ENCODE data around the gene OPRM1.
A peak's percentile ranks its signal among the peaks of the same experiment; 100 is the strongest.

OPRM1 gene

DNA sequence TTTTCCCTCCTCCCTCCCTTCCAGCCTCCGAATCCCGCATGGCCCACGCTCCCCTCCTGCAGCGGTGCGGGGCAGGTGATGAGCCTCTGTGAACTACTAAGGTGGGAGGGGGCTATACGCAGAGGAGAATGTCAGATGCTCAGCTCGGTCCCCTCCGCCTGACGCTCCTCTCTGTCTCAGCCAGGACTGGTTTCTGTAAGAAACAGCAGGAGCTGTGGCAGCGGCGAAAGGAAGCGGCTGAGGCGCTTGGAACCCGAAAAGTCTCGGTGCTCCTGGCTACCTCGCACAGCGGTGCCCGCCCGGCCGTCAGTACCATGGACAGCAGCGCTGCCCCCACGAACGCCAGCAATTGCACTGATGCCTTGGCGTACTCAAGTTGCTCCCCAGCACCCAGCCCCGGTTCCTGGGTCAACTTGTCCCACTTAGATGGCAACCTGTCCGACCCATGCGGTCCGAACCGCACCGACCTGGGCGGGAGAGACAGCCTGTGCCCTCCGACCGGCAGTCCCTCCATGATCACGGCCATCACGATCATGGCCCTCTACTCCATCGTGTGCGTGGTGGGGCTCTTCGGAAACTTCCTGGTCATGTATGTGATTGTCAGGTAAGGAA lies at the start of gene OPRM1:
OPRM1 (plus strand) TSS at position 10 of the 612 bp plus-strand sequence; CDS start at position 315, 305 bp downstream.
- H3K27me3 ChIP-seq (ENCODE audit: insufficient read depth, insufficient read length) = peaks cover 16% of the 10 kb centered on the region
- peak; percentile 77 for DNase-seq (ENCODE audit: low read depth, low spot score)
- no peaks in the 10 kb centered on the region for H3K4me1 ChIP-seq (ENCODE audit: insufficient read depth, insufficient read length)
- no peaks in the 10 kb centered on the region for H3K9me3 ChIP-seq (ENCODE audit: insufficient read depth, low read length)
- peak within 1 kb of the TSS; percentile 32 for H3K4me3 ChIP-seq (ENCODE audit: insufficient read length, low read depth)
- H3K9ac ChIP-seq (ENCODE audit: insufficient read length, low read depth) = no peak within 1 kb of the TSS
- H3K36me3 ChIP-seq (ENCODE audit: insufficient read depth, insufficient read length, low read length) = no peaks in the 10 kb centered on the region
- TF ChIP-seq YY1 (IDR thresholded peaks at IDR 0.05; ENCODE audit: insufficient read depth, insufficient read length) = no peak
- TF ChIP-seq ZNF274 (IDR thresholded peaks at IDR 0.05; ENCODE audit: low read depth, low read length) = no peak
- TF ChIP-seq SUZ12 (IDR thresholded peaks at IDR 0.05; ENCODE audit: extremely low read depth, insufficient read depth, insufficient read length) = no peak

DNA sequence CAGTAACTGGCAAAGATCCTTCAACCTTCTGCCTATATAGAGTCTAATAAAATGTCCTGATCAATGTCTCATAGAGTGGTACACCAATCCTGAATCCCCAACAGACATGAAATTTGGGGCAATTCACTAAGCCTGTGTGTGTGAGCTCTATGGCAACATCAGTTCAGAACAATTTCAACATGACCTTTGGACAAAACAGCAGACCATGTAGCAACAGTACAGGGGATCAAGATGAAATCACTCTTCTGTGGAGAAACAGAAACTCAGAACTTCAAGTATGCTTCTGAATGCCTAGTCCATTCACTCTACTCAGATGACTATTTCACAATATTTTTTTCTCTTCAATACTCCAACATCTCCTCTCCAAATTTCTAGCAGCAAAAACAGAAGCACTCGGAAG lies 49.1 kb upstream of the OPRM1 start:
- Histone ChIP-seq H3K4me1 (ENCODE audit: insufficient read depth, insufficient read length) (no peaks in the 10 kb centered on the region), H3K36me3 (ENCODE audit: insufficient read depth, insufficient read length, low read length) (no peaks in the 10 kb centered on the region), H3K9me3 (ENCODE audit: insufficient read depth, low read length) (no peaks in the 10 kb centered on the region), H3K9ac (ENCODE audit: insufficient read length, low read depth) (no peak overlapping the region), H3K27me3 (ENCODE audit: insufficient read depth, insufficient read length) (no peaks in the 10 kb centered on the region), H3K4me3 (ENCODE audit: insufficient read length, low read depth) (no peak overlapping the region)
- no peak for DNase-seq (ENCODE audit: low read depth, low spot score)
- TF ChIP-seq YY1 (IDR thresholded peaks at IDR 0.05; ENCODE audit: insufficient read depth, insufficient read length) = no peak
- TF ChIP-seq SUZ12 (IDR thresholded peaks at IDR 0.05; ENCODE audit: extremely low read depth, insufficient read depth, insufficient read length) = no peak
- TF ChIP-seq ZNF274 (IDR thresholded peaks at IDR 0.05; ENCODE audit: low read depth, low read length) = no peak

DNA sequence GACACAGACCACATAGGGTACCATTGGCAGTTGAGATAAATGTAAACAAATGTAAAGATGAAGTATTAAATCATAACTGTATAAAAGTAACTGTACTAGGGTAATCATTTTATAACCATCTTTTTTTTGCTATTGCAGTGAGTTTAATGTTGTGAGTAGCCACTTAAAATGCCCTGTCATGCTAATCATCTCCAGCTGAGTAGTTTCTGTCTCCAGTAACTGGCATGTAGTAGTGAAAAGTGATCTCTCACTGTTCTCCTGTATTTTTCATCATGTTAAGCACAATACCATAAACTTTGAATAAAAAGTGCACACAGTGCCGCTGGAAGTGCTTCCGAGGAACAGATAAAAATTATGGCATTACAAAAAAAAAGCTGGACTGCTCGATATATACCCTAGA lies 45.0 kb upstream of the OPRM1 start:
- H3K4me1 ChIP-seq (ENCODE audit: insufficient read depth, insufficient read length) = no peaks in the 10 kb centered on the region
- H3K36me3 ChIP-seq (ENCODE audit: insufficient read depth, insufficient read length, low read length) = no peaks in the 10 kb centered on the region
- no peak for DNase-seq (ENCODE audit: low read depth, low spot score)
- TF ChIP-seq YY1 (IDR thresholded peaks at IDR 0.05; ENCODE audit: insufficient read depth, insufficient read length) (no peak), SUZ12 (IDR thresholded peaks at IDR 0.05; ENCODE audit: extremely low read depth, insufficient read depth, insufficient read length) (no peak), ZNF274 (IDR thresholded peaks at IDR 0.05; ENCODE audit: low read depth, low read length) (no peak)
- H3K9me3 ChIP-seq (ENCODE audit: insufficient read depth, low read length) = no peaks in the 10 kb centered on the region
- no peak overlapping the region for H3K4me3 ChIP-seq (ENCODE audit: insufficient read length, low read depth)
- no peaks in the 10 kb centered on the region for H3K27me3 ChIP-seq (ENCODE audit: insufficient read depth, insufficient read length)
- no peak overlapping the region for H3K9ac ChIP-seq (ENCODE audit: insufficient read length, low read depth)

DNA sequence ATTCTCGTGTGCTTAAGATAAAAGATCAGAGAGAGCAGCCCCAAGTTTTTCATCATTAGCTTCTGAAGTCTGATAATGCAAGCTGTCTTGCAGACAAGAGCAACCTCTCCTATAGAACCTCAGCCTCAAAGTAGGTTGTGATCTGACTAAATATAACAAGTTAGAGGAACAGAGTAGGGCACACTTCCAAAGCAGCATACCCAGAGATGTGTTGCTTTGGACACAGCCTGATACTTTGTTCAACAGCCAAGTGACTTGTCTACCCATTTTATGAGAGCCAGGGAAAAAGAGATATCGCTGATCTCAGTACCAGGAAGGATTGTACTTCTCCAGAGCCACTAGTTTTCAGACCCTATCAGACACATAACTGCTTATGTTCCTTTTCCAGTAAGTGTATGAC lies 44.2 kb upstream of the OPRM1 start:
- H3K4me1 ChIP-seq (ENCODE audit: insufficient read depth, insufficient read length) = no peaks in the 10 kb centered on the region
- H3K4me3 ChIP-seq (ENCODE audit: insufficient read length, low read depth) = no peak overlapping the region
- H3K9ac ChIP-seq (ENCODE audit: insufficient read length, low read depth) = no peak overlapping the region
- no peaks in the 10 kb centered on the region for H3K9me3 ChIP-seq (ENCODE audit: insufficient read depth, low read length)
- TF ChIP-seq YY1 (IDR thresholded peaks at IDR 0.05; ENCODE audit: insufficient read depth, insufficient read length) = no peak
- TF ChIP-seq ZNF274 (IDR thresholded peaks at IDR 0.05; ENCODE audit: low read depth, low read length) = no peak
- TF ChIP-seq SUZ12 (IDR thresholded peaks at IDR 0.05; ENCODE audit: extremely low read depth, insufficient read depth, insufficient read length) = no peak
- no peaks in the 10 kb centered on the region for H3K27me3 ChIP-seq (ENCODE audit: insufficient read depth, insufficient read length)
- DNase-seq (ENCODE audit: low read depth, low spot score) = no peak
- no peaks in the 10 kb centered on the region for H3K36me3 ChIP-seq (ENCODE audit: insufficient read depth, insufficient read length, low read length)

DNA sequence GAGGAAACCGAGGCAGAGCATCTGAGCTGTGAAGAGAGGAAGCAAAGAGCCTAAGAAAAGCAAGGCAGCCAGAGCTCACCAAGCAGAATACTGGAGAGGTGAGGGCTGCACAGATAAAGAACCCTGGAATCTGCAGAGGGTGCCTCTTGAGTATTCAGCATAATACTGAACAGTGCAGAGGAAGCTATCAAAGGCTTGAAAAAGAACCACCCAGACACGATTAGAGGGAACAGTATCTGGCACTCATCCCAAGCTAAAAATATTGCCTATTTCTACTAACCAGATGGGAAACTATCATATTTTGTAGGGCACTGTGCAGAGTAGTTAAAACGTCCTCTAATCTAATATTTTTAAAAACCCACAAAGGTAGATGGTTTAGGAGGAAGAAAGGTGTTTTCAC lies 41.8 kb upstream of the OPRM1 start:
- Histone ChIP-seq H3K4me3 (ENCODE audit: insufficient read length, low read depth) (no peak overlapping the region), H3K4me1 (ENCODE audit: insufficient read depth, insufficient read length) (no peaks in the 10 kb centered on the region), H3K9ac (ENCODE audit: insufficient read length, low read depth) (no peak overlapping the region), H3K27me3 (ENCODE audit: insufficient read depth, insufficient read length) (no peaks in the 10 kb centered on the region), H3K9me3 (ENCODE audit: insufficient read depth, low read length) (no peaks in the 10 kb centered on the region), H3K36me3 (ENCODE audit: insufficient read depth, insufficient read length, low read length) (no peaks in the 10 kb centered on the region)
- no peak for TF ChIP-seq YY1 (IDR thresholded peaks at IDR 0.05; ENCODE audit: insufficient read depth, insufficient read length)
- DNase-seq (ENCODE audit: low read depth, low spot score) = no peak

DNA sequence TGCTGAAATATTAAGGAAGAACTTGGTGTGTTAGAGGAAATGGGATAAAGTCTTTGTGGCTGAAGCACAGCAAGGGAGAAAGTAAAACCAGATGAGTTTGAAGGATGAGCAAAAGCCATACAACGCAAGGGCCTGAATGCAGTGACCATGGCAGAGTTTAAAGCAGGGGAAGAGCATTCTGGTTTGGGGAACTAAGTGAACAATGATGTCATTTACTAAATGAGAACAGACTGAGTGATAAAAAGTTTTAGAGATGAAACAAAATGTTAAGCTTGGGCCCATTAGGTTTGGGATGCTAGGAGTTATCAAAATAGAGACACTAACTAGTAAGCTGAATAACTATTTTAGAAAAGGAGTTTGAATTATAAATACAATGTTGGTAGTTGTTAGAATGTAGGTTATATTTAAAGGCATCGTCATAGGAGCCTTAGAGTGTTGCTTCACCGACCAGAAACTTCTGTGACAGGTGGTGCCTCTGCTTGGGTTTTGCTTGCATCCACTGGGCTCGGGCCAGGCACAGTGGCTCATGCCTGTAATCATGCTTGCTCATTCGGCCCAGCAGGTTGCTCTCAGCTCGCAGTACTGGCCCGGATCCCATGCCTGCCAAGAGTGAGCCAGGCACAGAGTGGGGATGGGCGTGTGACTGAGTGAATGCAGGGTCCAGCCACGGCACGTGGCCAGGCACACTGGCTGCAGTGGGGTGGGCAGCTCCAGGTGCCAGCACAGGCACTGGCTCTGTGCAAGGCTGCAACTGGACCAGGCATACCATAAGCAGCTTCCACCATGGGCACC lies 37.4 kb upstream of the OPRM1 start:
- TF ChIP-seq SUZ12 (IDR thresholded peaks at IDR 0.05; ENCODE audit: extremely low read depth, insufficient read depth, insufficient read length) (no peak), ZNF274 (IDR thresholded peaks at IDR 0.05; ENCODE audit: low read depth, low read length) (no peak), YY1 (IDR thresholded peaks at IDR 0.05; ENCODE audit: insufficient read depth, insufficient read length) (no peak)
- H3K9ac ChIP-seq (ENCODE audit: insufficient read length, low read depth) = no peak overlapping the region
- no peaks in the 10 kb centered on the region for H3K27me3 ChIP-seq (ENCODE audit: insufficient read depth, insufficient read length)
- no peaks in the 10 kb centered on the region for H3K4me1 ChIP-seq (ENCODE audit: insufficient read depth, insufficient read length)
- H3K36me3 ChIP-seq (ENCODE audit: insufficient read depth, insufficient read length, low read length) = no peaks in the 10 kb centered on the region
- DNase-seq (ENCODE audit: low read depth, low spot score) = no peak
- H3K9me3 ChIP-seq (ENCODE audit: insufficient read depth, low read length) = no peaks in the 10 kb centered on the region
- H3K4me3 ChIP-seq (ENCODE audit: insufficient read length, low read depth) = no peak overlapping the region

DNA sequence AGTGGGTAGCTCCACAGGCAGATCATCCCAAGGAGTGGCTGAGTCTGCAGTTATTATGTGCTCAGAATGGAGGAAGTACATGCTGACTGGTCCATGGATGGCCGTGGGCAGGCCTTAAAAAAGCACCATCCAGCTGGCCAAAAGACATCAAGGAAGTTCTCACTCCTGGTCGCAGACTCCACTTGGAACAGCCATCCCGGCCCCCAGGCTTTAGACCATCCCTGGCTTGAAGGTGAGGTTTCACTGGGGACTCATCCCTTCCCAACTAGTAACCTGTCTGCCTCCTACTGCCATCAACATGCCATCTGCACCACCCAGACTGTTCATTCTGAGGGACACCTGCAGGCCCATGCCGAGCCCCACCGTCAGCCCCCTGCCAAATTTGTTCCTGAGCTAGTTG lies 36.1 kb upstream of the OPRM1 start:
- H3K27me3 ChIP-seq (ENCODE audit: insufficient read depth, insufficient read length) = no peaks in the 10 kb centered on the region

More for the DNA sequence above, 36.1 kb upstream of the OPRM1 start:
- DNase-seq (ENCODE audit: low read depth, low spot score) = no peak
- Histone ChIP-seq H3K4me3 (ENCODE audit: insufficient read length, low read depth) (no peak overlapping the region), H3K4me1 (ENCODE audit: insufficient read depth, insufficient read length) (no peaks in the 10 kb centered on the region), H3K36me3 (ENCODE audit: insufficient read depth, insufficient read length, low read length) (no peaks in the 10 kb centered on the region), H3K9ac (ENCODE audit: insufficient read length, low read depth) (no peak overlapping the region), H3K9me3 (ENCODE audit: insufficient read depth, low read length) (no peaks in the 10 kb centered on the region)
- TF ChIP-seq ZNF274 (IDR thresholded peaks at IDR 0.05; ENCODE audit: low read depth, low read length) (no peak), SUZ12 (IDR thresholded peaks at IDR 0.05; ENCODE audit: extremely low read depth, insufficient read depth, insufficient read length) (no peak), YY1 (IDR thresholded peaks at IDR 0.05; ENCODE audit: insufficient read depth, insufficient read length) (no peak)

Data from NT2/D1 (cell line).